GM12873 (cell line): ENCODE data around the gene SP110.

Experiments used
- CTCF ChIP-seq: IDR thresholded peaks from 2 replicates; pipeline ENCODE4 v1.5.1; 2012; ENCODE audit warnings: low read depth, mild to moderate bottlenecking, moderate library complexity, low read length, control low read depth; ENCODE audit not compliant: insufficient read depth; ENCODE audit errors: missing control alignments

SP110 gene

GRCh38 chr2:230164139-230164538 lies 55.6 kb downstream of the SP110 start:
- no peak for TF ChIP-seq CTCF

- TF ChIP-seq CTCF = no peak
Observed at GRCh38 chr2:230162981-230163380, 56.8 kb downstream of the SP110 start.

GRCh38 chr2:230161184-230161583 lies 58.6 kb downstream of the SP110 start:
- TF ChIP-seq CTCF = no peak

GRCh38 chr2:230160112-230160660 lies 59.6 kb downstream of the SP110 start:
- peak; percentile 74 for TF ChIP-seq CTCF

GRCh38 chr2:230158468-230158867 lies 61.3 kb downstream of the SP110 start:
- TF ChIP-seq CTCF = no peak

- no peak for TF ChIP-seq CTCF
Observed at GRCh38 chr2:230156782-230157699, 62.7 kb downstream of the SP110 start.

- no peak for TF ChIP-seq CTCF
Observed at GRCh38 chr2:230155359-230155758, 64.4 kb downstream of the SP110 start.
